ENCODE data around the gene INHBC. TPM values are rescaled to one million over a fixed set of nuclear protein-coding genes. Genes with fewer than 3 reads are reported as not detected.

Gene INHBC
- total RNA-seq, 1 experiment from 2014 or later = 0.20 TPM

DNA sequence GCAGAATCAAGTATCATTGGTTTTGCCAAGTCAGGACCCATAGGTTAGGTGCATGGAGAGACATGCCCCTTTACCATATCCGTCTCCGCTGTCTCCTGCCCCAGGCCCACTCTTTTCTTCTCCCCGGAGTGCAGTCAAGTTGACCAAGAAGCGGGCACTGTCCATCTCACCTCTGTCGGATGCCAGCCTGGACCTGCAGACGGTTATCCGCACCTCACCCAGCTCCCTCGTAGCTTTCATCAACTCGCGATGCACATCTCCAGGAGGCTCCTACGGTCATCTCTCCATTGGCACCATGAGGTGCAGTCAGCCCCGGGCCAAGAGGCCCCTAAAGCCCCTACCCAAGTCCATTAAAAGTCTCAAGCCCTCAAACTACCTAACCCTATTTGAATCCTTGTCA lies 30.0 kb downstream of the INHBC start:
- Histone ChIP-seq H3K4me2 (ENCODE audit: low read length) (no peak overlapping the region), H3K27me3 (ENCODE audit: insufficient read depth, low read length) (peaks cover 15% of the 10 kb centered on the region), H2AFZ (ENCODE audit: low read depth, low read length, poor library complexity, severe bottlenecking) (no peak overlapping the region), H3K9me2 (ENCODE audit: insufficient read depth) (no peaks in the 10 kb centered on the region), H3K27ac (ENCODE audit: low read depth, low read length) (no peak overlapping the region), H3K9ac (ENCODE audit: low read length) (no peak overlapping the region), H3K4me1 (ENCODE audit: control insufficient read depth in 1 of 2, insufficient read depth in 2 of 2, low read length in 2 of 2) (peaks cover 9 to 33% of the 10 kb centered on the region in 2 experiments), H3K4me3 (replicated peaks in 1 of 2; ENCODE audit: low read depth in 1 of 2, low read length in 2 of 2) (no peak overlapping the region), H3K79me2 (ENCODE audit: insufficient read depth, low read length) (no peaks in the 10 kb centered on the region), H4K20me1 (ENCODE audit: insufficient read depth) (no peaks in the 10 kb centered on the region), H3K36me3 (ENCODE audit: control insufficient read depth in 1 of 2, insufficient read depth in 2 of 2, low read length in 2 of 2) (no peaks in the 10 kb centered on the region), H3K9me3 (ENCODE audit: control insufficient read depth in 1 of 2, insufficient read depth in 1 of 2, low read depth in 1 of 2, low read length in 2 of 2) (no peaks in the 10 kb centered on the region)
- intact Hi-C loops (cut with micrococcal nuclease) = loop anchor here (5.0 kb wide), 1 partner anchor 377 kb away; the partner anchor contains the start of gene NAB2
- ChIA-PET RAD21 (ENCODE audit: low non-redundant PET in 1 of 2, low total read pairs in 2 of 2, uncharacterized antibody in 2 of 2, unreplicated experiment in 2 of 2) (no interaction called here), CTCF (no interaction called here), POLR2A (no interaction called here)
- DNase-seq (ENCODE audit: low read depth, low spot score) (no peak), ATAC-seq (no peak)
- BruUV-seq (replicated peaks) = no TSS peak
- TF ChIP-seq POLR2AphosphoS5 (IDR thresholded peaks at IDR 0.05; ENCODE audit: low read depth, low read length) (no peak), SRF (IDR thresholded peaks at IDR 0.05; ENCODE audit: low read depth) (no peak), EZH2 (IDR thresholded peaks at IDR 0.05) (no peak), SP1 (IDR thresholded peaks at IDR 0.05; ENCODE audit: low read depth) (no peak)

GRCh38 chr12:57465030-57465746 lies 30.6 kb downstream of the INHBC start:
- H3K27me3 ChIP-seq (ENCODE audit: insufficient read depth, low read length) = peaks cover 20% of the 10 kb centered on the region
- intact Hi-C loops (cut with micrococcal nuclease) = no loop called here
- POLR2A ChIA-PET = no interaction called here

More at GRCh38 chr12:57465030-57465746, 30.6 kb downstream of the INHBC start:
- no peak for TF ChIP-seq TCF7L2 (IDR thresholded peaks at IDR 0.05; ENCODE audit: borderline replicate concordance, extremely low read depth, insufficient read depth, insufficient read length)
- TF ChIP-seq, protein P1, sequence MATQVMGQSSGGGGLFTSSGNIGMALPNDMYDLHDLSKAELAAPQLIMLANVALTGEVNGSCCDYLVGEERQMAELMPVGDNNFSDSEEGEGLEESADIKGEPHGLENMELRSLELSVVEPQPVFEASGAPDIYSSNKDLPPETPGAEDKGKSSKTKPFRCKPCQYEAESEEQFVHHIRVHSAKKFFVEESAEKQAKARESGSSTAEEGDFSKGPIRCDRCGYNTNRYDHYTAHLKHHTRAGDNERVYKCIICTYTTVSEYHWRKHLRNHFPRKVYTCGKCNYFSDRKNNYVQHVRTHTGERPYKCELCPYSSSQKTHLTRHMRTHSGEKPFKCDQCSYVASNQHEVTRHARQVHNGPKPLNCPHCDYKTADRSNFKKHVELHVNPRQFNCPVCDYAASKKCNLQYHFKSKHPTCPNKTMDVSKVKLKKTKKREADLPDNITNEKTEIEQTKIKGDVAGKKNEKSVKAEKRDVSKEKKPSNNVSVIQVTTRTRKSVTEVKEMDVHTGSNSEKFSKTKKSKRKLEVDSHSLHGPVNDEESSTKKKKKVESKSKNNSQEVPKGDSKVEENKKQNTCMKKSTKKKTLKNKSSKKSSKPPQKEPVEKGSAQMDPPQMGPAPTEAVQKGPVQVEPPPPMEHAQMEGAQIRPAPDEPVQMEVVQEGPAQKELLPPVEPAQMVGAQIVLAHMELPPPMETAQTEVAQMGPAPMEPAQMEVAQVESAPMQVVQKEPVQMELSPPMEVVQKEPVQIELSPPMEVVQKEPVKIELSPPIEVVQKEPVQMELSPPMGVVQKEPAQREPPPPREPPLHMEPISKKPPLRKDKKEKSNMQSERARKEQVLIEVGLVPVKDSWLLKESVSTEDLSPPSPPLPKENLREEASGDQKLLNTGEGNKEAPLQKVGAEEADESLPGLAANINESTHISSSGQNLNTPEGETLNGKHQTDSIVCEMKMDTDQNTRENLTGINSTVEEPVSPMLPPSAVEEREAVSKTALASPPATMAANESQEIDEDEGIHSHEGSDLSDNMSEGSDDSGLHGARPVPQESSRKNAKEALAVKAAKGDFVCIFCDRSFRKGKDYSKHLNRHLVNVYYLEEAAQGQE (IDR thresholded peaks at IDR 0.05; ENCODE audit: low read depth) = no peak
- TF ChIP-seq CTCF (IDR thresholded peaks at IDR 0.05 in 2 of 3, conservative IDR thresholded peaks at IDR 0.05 in 1 of 3; ENCODE audit: borderline replicate concordance in 1 of 3, insufficient read depth in 1 of 3, low read depth in 2 of 3, low read length in 2 of 3) = no peak
- no peak for TF ChIP-seq RAD21 (IDR thresholded peaks at IDR 0.05; ENCODE audit: low read depth)
- CTCF ChIA-PET = no interaction called here
- Histone ChIP-seq H3K4me3 (replicated peaks in 1 of 2; ENCODE audit: low read depth in 1 of 2, low read length in 2 of 2) (no peak overlapping the region), H3K9ac (ENCODE audit: low read length) (no peak overlapping the region), H3K9me2 (ENCODE audit: insufficient read depth) (no peaks in the 10 kb centered on the region), H3K4me1 (ENCODE audit: control insufficient read depth in 1 of 2, insufficient read depth in 2 of 2, low read length in 2 of 2) (peaks cover 9 to 30% of the 10 kb centered on the region in 2 experiments), H3K79me2 (ENCODE audit: insufficient read depth, low read length) (no peaks in the 10 kb centered on the region), H2AFZ (ENCODE audit: low read depth, low read length, poor library complexity, severe bottlenecking) (no peak overlapping the region), H3K9me3 (ENCODE audit: control insufficient read depth in 1 of 2, insufficient read depth in 1 of 2, low read depth in 1 of 2, low read length in 2 of 2) (no peaks in the 10 kb centered on the region), H4K20me1 (ENCODE audit: insufficient read depth) (no peaks in the 10 kb centered on the region), H3K27ac (ENCODE audit: low read depth, low read length) (no peak overlapping the region), H3K4me2 (ENCODE audit: low read length) (no peak overlapping the region), H3K36me3 (ENCODE audit: control insufficient read depth in 1 of 2, insufficient read depth in 2 of 2, low read length in 2 of 2) (no peaks in the 10 kb centered on the region)
- BruUV-seq (replicated peaks) = no TSS peak
- RAD21 ChIA-PET (ENCODE audit: low non-redundant PET in 1 of 2, low total read pairs in 2 of 2, uncharacterized antibody in 2 of 2, unreplicated experiment in 2 of 2) = no interaction called here
- no peak for ATAC-seq
- DNase-seq (ENCODE audit: low read depth, low spot score) = no peak
